SU-DHL-6 (cell line): ENCODE measurements around the gene MYO5C.

Source experiments
- H2AFZ ChIP-seq: fragments of 200-600 bp; sonication (generic); 2 replicates; pipeline ENCODE4 v1.6.1; 2014; ENCODE audit warnings: low read depth, mild to moderate bottlenecking, moderate library complexity, mixed read lengths, antibody characterized with exemption, low read length; ENCODE audit not compliant: severe bottlenecking
- H3F3A ChIP-seq: fragments of 200-600 bp; shearing (Covaris generic); 2 replicates; pipeline ENCODE4 v1.6.0; 2016; ENCODE audit warnings: antibody characterized with exemption, mild to moderate bottlenecking; ENCODE audit not compliant: insufficient read depth
- H3K27ac ChIP-seq: fragments of 200-600 bp; sonication (generic); 2 replicates; pipeline ENCODE4 v1.5.1; 2016; ENCODE audit warnings: low read depth, mild to moderate bottlenecking, low read length, moderate library complexity, mixed read lengths
- H3K27me3 ChIP-seq: fragments of 200-600 bp; sonication (generic), shearing (Covaris generic); 2 replicates; pipeline ENCODE4 v1.6.0; 2014; ENCODE audit warnings: mild to moderate bottlenecking, low read length
- H3K36me3 ChIP-seq: fragments of 200-600 bp; sonication (generic); 2 replicates; pipeline ENCODE4 v1.6.1; 2014; ENCODE audit warnings: mild to moderate bottlenecking, low read length, mixed read lengths
- H3K4me2 ChIP-seq: fragments of 300-600, 200-600 bp; shearing (Covaris generic), sonication (generic); 2 replicates; pipeline ENCODE4 v1.6.0; 2014; ENCODE audit warnings: low read length, low read depth, mild to moderate bottlenecking; ENCODE audit not compliant: poor library complexity, severe bottlenecking
- H3K4me3 ChIP-seq: fragments of 200-600 bp; sonication (generic); 2 replicates; pipeline ENCODE4 v1.5.1; 2014; ENCODE audit warnings: antibody characterized with exemption, low read length, mild to moderate bottlenecking, mixed read lengths; ENCODE audit not compliant: insufficient read depth, poor library complexity, severe bottlenecking
- H3K79me2 ChIP-seq: fragments of 200-600 bp; sonication (generic); 2 replicates; pipeline ENCODE4 v1.6.1; 2014; ENCODE audit warnings: mild to moderate bottlenecking, low read length, moderate library complexity; ENCODE audit not compliant: insufficient read depth
- H3K9ac ChIP-seq: fragments of 200-600 bp; sonication (generic); 2 replicates; pipeline ENCODE4 v1.7.0; 2014; ENCODE audit warnings: mild to moderate bottlenecking, low read length
- H3K9me2 ChIP-seq: fragments of 200-600 bp; sonication (generic); replicated peaks from 2 replicates; pipeline ENCODE4 v1.6.1; 2014; ENCODE audit warnings: low read length; ENCODE audit not compliant: insufficient read depth
- H3K9me3 ChIP-seq: fragments of 200-600 bp; sonication (generic); 2 replicates; pipeline ENCODE4 v1.6.1; 2014; ENCODE audit warnings: low read length, mixed read lengths; ENCODE audit not compliant: insufficient read depth
- H4K20me1 ChIP-seq: fragments of 200-600 bp; sonication (generic); 2 replicates; pipeline ENCODE4 v1.6.1; 2014; ENCODE audit warnings: low read depth, mild to moderate bottlenecking, antibody characterized with exemption, low read length, moderate library complexity, mixed read lengths
- EZH2phosphoT487 ChIP-seq: fragments of 200-600 bp; sonication (generic), shearing (Covaris generic); conservative IDR thresholded peaks from 2 replicates; pipeline ENCODE4 v1.6.1; 2018; ENCODE audit warnings: mild to moderate bottlenecking, antibody characterized with exemption, low read length, moderate library complexity, mixed read lengths
- TF ChIP-seq, protein P1 (sequence below): fragments of 200-600 bp; sonication (generic); IDR thresholded peaks from one replicate; pipeline ENCODE4 v1.5.1; 2017; ENCODE audit warnings: antibody characterized with exemption, mild to moderate bottlenecking, low read length, moderate library complexity; ENCODE audit not compliant: insufficient read depth, poor library complexity, severe bottlenecking

The MYO5C gene

DNA sequence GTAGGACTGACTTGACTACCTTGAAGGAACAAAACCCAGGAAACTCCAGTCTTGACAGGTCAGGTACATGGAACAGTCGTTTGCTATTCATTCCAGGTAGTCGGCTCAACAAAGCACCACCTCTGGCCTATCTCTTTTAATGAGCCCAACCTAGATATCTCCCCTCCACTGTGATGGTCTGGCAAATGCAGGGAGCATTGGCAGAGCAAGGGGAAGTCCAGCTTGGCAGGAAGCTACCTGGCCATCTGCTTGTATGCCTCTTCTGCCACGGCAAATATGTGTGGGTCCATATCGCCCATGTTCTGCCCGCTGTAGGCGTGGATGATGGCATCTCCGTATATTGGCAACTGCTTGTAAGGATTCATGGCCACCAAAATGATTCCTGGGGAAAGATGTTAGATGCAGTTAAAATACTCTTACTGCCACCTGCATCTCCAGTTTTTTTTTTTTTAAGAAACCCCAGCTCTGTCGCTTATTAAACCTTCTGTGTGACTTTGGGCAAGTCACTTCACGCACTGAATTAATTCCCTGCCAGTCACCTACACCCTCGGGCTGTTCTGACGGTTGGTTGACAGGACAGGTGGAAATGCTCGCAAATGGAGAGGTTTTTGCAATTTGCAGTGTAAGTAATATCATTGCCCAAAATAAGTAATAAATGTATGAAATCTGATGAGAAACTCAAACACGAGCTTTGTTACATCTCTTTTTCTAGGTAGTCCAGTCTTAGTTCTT, 16.8 kb downstream of the MYO5C start:
- no peak overlapping the region for H2AFZ ChIP-seq
- H3F3A ChIP-seq, result no peaks in the 10 kb centered on the region
- no peak overlapping the region for H3K27ac ChIP-seq
- no peak overlapping the region for H3K4me3 ChIP-seq
- no peaks in the 10 kb centered on the region for H3K36me3 ChIP-seq
- H3K27me3 ChIP-seq, result no peaks in the 10 kb centered on the region
- no peak overlapping the region for H3K4me2 ChIP-seq
- TF ChIP-seq, protein P1, sequence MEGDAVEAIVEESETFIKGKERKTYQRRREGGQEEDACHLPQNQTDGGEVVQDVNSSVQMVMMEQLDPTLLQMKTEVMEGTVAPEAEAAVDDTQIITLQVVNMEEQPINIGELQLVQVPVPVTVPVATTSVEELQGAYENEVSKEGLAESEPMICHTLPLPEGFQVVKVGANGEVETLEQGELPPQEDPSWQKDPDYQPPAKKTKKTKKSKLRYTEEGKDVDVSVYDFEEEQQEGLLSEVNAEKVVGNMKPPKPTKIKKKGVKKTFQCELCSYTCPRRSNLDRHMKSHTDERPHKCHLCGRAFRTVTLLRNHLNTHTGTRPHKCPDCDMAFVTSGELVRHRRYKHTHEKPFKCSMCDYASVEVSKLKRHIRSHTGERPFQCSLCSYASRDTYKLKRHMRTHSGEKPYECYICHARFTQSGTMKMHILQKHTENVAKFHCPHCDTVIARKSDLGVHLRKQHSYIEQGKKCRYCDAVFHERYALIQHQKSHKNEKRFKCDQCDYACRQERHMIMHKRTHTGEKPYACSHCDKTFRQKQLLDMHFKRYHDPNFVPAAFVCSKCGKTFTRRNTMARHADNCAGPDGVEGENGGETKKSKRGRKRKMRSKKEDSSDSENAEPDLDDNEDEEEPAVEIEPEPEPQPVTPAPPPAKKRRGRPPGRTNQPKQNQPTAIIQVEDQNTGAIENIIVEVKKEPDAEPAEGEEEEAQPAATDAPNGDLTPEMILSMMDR, result no peak
- TF ChIP-seq EZH2phosphoT487, result no peak
- no peaks in the 10 kb centered on the region for H3K79me2 ChIP-seq
- no peaks in the 10 kb centered on the region for H3K9me2 ChIP-seq
- H3K9me3 ChIP-seq, result no peaks in the 10 kb centered on the region
- no peak overlapping the region for H3K9ac ChIP-seq
- H4K20me1 ChIP-seq, result no peaks in the 10 kb centered on the region

DNA sequence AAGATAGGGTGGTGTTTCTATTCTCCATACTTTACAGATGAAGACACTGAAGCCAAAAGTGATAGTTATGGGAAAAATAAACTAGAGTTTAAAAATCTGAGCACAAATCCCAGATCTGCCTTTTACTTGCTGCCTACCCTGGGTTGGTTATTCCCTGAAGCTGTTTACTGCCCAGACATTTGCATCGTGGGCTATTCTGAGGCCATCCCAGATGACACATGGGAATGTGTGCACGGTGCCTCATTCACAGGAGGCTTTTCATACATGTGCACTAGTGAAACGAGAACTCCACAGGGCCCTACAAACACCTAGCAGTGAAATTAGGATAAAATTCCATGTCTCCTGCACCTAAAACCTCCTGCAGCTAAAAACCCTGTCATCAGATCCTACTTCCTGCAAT, 17.5 kb downstream of the MYO5C start:
- Histone ChIP-seq H3K9me3 (no peaks in the 10 kb centered on the region), H3K9me2 (no peaks in the 10 kb centered on the region), H3K79me2 (no peaks in the 10 kb centered on the region), H3K4me3 (no peak overlapping the region), H3F3A (no peaks in the 10 kb centered on the region), H3K4me2 (no peak overlapping the region), H3K36me3 (no peaks in the 10 kb centered on the region), H3K27me3 (no peaks in the 10 kb centered on the region), H2AFZ (no peak overlapping the region), H3K9ac (no peak overlapping the region), H3K27ac (no peak overlapping the region), H4K20me1 (no peaks in the 10 kb centered on the region)
- TF ChIP-seq, protein P1, result no peak

- TF ChIP-seq, protein P1, result no peak
- TF ChIP-seq EZH2phosphoT487, result no peak
- no peak overlapping the region for H2AFZ ChIP-seq
- no peak overlapping the region for H3K4me3 ChIP-seq
- H3K9me2 ChIP-seq, result no peaks in the 10 kb centered on the region
- no peak overlapping the region for H3K27ac ChIP-seq
- no peaks in the 10 kb centered on the region for H3K27me3 ChIP-seq
- no peaks in the 10 kb centered on the region for H3F3A ChIP-seq
- no peaks in the 10 kb centered on the region for H3K36me3 ChIP-seq
- H3K4me2 ChIP-seq, result no peak overlapping the region
- no peak overlapping the region for H3K9ac ChIP-seq
- H4K20me1 ChIP-seq, result no peaks in the 10 kb centered on the region
- no peaks in the 10 kb centered on the region for H3K79me2 ChIP-seq
- H3K9me3 ChIP-seq, result no peaks in the 10 kb centered on the region
These were observed 18.0 kb downstream of the MYO5C start for GRCh38 chr15:52277575-52277974.
